Smooth muscle cell (in vitro differentiated cells): Measurements from ENCODE around the gene BATF. TPM values are rescaled to one million over a fixed set of nuclear protein-coding genes. Genes with fewer than 3 reads are reported as not detected.
A peak's percentile ranks its signal among the peaks of the same experiment; 100 is the strongest.

Source experiments
- DNase-seq: peaks from one replicate; lab custom pipeline; 2025; ENCODE audit not compliant: unreplicated experiment; lab: John Stamatoyannopoulos, UW
- H2AFZ ChIP-seq: fragments of 200-600 bp; sonication (generic); 2 replicates; pipeline ENCODE4 v1.6.0; 2016; ENCODE audit warnings: antibody characterized with exemption, low read depth, mild to moderate bottlenecking
- H3F3A ChIP-seq: fragments of 200-600 bp; sonication (generic); 2 replicates; pipeline ENCODE4 v1.6.0; 2017; ENCODE audit warnings: antibody characterized with exemption, low read depth
- H3K27ac ChIP-seq: fragments of 200-600 bp; sonication (generic); 2 replicates; pipeline ENCODE4 v1.5.1; 2016; ENCODE audit warnings: low read depth, mild to moderate bottlenecking
- H3K27me3 ChIP-seq: fragments of 200-600 bp; sonication (generic); 2 replicates; pipeline ENCODE4 v1.6.1; 2016; ENCODE audit warnings: low read depth, mild to moderate bottlenecking
- H3K36me3 ChIP-seq: fragments of 200-600 bp; sonication (generic); 2 replicates; pipeline ENCODE4 v1.5.1; 2016; ENCODE audit warnings: low read depth
- H3K4me1 ChIP-seq: fragments of 200-600 bp; sonication (generic); 2 replicates; pipeline ENCODE4 v1.5.1; 2016; ENCODE audit warnings: low read depth
- H3K4me2 ChIP-seq: fragments of 200-600 bp; sonication (generic); 2 replicates; pipeline ENCODE4 v1.6.0; 2016; ENCODE audit warnings: mild to moderate bottlenecking
- H3K4me3 ChIP-seq: fragments of 200-600 bp; sonication (generic); 2 replicates; pipeline ENCODE4 v1.5.1; 2016; ENCODE audit warnings: mild to moderate bottlenecking
- H3K79me2 ChIP-seq: fragments of 200-600 bp; sonication (generic); 2 replicates; pipeline ENCODE4 v1.6.0; 2016; ENCODE audit warnings: low read depth, mild to moderate bottlenecking
- H3K9ac ChIP-seq: fragments of 200-600 bp; sonication (generic); 2 replicates; pipeline ENCODE4 v1.6.0; 2016; ENCODE audit warnings: low read depth
- H3K9me3 ChIP-seq: fragments of 200-600 bp; sonication (generic); replicated peaks from 2 replicates; pipeline ENCODE4 v1.5.1; 2016; ENCODE audit warnings: low read depth
- H4K20me1 ChIP-seq: fragments of 200-600 bp; sonication (generic); 2 replicates; pipeline ENCODE4 v1.6.0; 2016; ENCODE audit warnings: low read depth
- CTCF ChIP-seq: fragments of 200-600 bp; sonication (generic); IDR thresholded peaks from 2 replicates; pipeline ENCODE4 v1.5.1; 2017; ENCODE audit warnings: borderline replicate concordance, mild to moderate bottlenecking, antibody characterized with exemption; ENCODE audit not compliant: insufficient read depth, poor library complexity, severe bottlenecking
- WGBS: methylation state at CpG from one replicate; pipeline ENCODE4 v1.1.7; 2016; ENCODE audit warnings: low lambda C conversion rate; 5-methylcytosine and 5-hydroxymethylcytosine counted together
- polyA plus RNA-seq: library from polyadenylated mRNA; unstranded; fragments of >200 nt; fragmentation: Nextera tagmentation; extraction: Ambion mirVana; gene quantifications from 2 replicates; pipeline ENCODE4 v1.2.1, GENCODE V29; 2016
- total RNA-seq: library from RNA; depleted of rRNA; stranded (reverse); fragments of >200 nt; gene quantifications from 2 replicates; pipeline ENCODE4 v1.2.3, GENCODE V29; 2014

BATF gene
- total and polyA plus RNA-seq, 2 experiments from 2014 or later: not detected

- no peak overlapping the region for H3K27ac ChIP-seq
- no peak overlapping the region for H3K4me3 ChIP-seq
- 94% methylated on average over 1 of the region's 1 CpG for WGBS
- no peak overlapping the region for H3K4me2 ChIP-seq
- H3K4me1 ChIP-seq: no peaks in the 10 kb centered on the region
- no peak overlapping the region for H3K9ac ChIP-seq
- no peaks in the 10 kb centered on the region for H3K79me2 ChIP-seq
- no peaks in the 10 kb centered on the region for H3K9me3 ChIP-seq
- no peaks in the 10 kb centered on the region for H3F3A ChIP-seq
- no peak for TF ChIP-seq CTCF
- no peaks in the 10 kb centered on the region for H4K20me1 ChIP-seq
- H3K27me3 ChIP-seq: no peaks in the 10 kb centered on the region
- no peaks in the 10 kb centered on the region for H3K36me3 ChIP-seq
- DNase-seq: no peak
- no peak overlapping the region for H2AFZ ChIP-seq
Measured at GRCh38 chr14:75486318-75486717, 36.0 kb upstream of the BATF start.

GRCh38 chr14:75487155-75487671, 35.1 kb upstream of the BATF start:
- H3K4me2 ChIP-seq: no peak overlapping the region
- DNase-seq: no peak
- no peaks in the 10 kb centered on the region for H3K27me3 ChIP-seq
- H3K9me3 ChIP-seq: no peaks in the 10 kb centered on the region
- no peak for TF ChIP-seq CTCF
- H3K36me3 ChIP-seq: no peaks in the 10 kb centered on the region
- no peak overlapping the region for H3K4me3 ChIP-seq
- no peaks in the 10 kb centered on the region for H4K20me1 ChIP-seq
- H2AFZ ChIP-seq: no peak overlapping the region
- WGBS: 79% methylated on average over 7 of the region's 7 CpGs
- no peaks in the 10 kb centered on the region for H3K4me1 ChIP-seq
- H3K79me2 ChIP-seq: no peaks in the 10 kb centered on the region
- H3K9ac ChIP-seq: no peak overlapping the region
- H3K27ac ChIP-seq: no peak overlapping the region
- H3F3A ChIP-seq: no peaks in the 10 kb centered on the region

- no peaks in the 10 kb centered on the region for H3K79me2 ChIP-seq
- no peaks in the 10 kb centered on the region for H3K36me3 ChIP-seq
- no peak overlapping the region for H3K9ac ChIP-seq
- no peak for TF ChIP-seq CTCF
- peak overlapping the region; percentile 81 for H3K4me2 ChIP-seq
- H3K9me3 ChIP-seq: no peaks in the 10 kb centered on the region
- WGBS: 89% methylated on average over 6 of the region's 6 CpGs
- no peaks in the 10 kb centered on the region for H3F3A ChIP-seq
- peak overlapping the region; percentile 54 for H2AFZ ChIP-seq
- no peak for DNase-seq
- no peak overlapping the region for H3K27ac ChIP-seq
- no peak overlapping the region for H3K4me3 ChIP-seq
- no peaks in the 10 kb centered on the region for H4K20me1 ChIP-seq
- H3K27me3 ChIP-seq: no peaks in the 10 kb centered on the region
- no peaks in the 10 kb centered on the region for H3K4me1 ChIP-seq
Measured at GRCh38 chr14:75489480-75489837, 32.8 kb upstream of the BATF start.

GRCh38 chr14:75491376-75491978, 30.8 kb upstream of the BATF start:
- H3K4me3 ChIP-seq: no peak overlapping the region
- no peaks in the 10 kb centered on the region for H3K79me2 ChIP-seq
- TF ChIP-seq CTCF: no peak
- no peaks in the 10 kb centered on the region for H3K9me3 ChIP-seq
- DNase-seq: no peak
- 95% methylated on average over 14 of the region's 14 CpGs for WGBS
- no peak overlapping the region for H3K9ac ChIP-seq
- H3K4me1 ChIP-seq: no peaks in the 10 kb centered on the region
- H3F3A ChIP-seq: no peaks in the 10 kb centered on the region
- no peak overlapping the region for H3K27ac ChIP-seq
- no peak overlapping the region for H2AFZ ChIP-seq
- H4K20me1 ChIP-seq: no peaks in the 10 kb centered on the region
- no peak overlapping the region for H3K4me2 ChIP-seq
- no peaks in the 10 kb centered on the region for H3K36me3 ChIP-seq
- H3K27me3 ChIP-seq: no peaks in the 10 kb centered on the region
